ENCODE measurements around the gene DIRAS2.

DNA sequence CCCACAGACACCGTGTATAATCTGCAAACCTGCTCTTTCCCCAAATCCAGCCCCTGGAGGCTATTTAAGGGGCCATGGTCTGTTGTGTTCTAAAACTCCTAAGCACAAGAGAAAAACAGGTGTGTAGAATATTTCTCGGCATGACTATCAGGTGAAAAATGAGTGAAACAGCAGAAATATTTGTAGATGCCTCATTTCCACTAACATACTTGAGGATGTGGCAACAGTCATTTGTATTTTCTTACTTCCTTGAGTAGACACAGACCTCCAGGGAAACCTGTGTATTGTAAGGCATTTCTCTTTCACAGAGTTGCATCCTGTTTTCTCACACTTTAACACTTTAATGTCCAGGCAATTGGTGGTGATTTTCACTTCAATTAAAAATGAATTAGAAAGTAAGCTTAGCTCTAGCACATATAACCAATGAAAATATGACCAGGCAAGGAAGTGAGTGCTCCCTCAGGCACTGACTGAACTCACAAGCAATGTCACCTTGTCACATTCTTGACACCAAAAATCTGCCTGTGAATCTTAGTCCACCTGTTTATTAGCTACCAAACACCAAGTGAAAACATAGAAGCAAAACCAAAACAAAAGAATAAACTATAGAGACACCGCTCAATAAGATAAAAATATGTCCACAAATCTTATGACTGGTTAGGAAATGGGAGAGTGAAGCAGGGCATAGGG lies 64.4 kb downstream of the DIRAS2 start:
- TF ChIP-seq CTCF (IDR thresholded peaks at IDR 0.05), result no peak
- TF ChIP-seq POLR2A (IDR thresholded peaks at IDR 0.05), result no peak
